ENCODE measurements around the gene GRM5.
"Not testable (repeated sequence)": the region's sequence is repeated elsewhere in the genome, so short reads cannot be mapped to it uniquely, and the experiment has no call there.

The GRM5 gene

DNA sequence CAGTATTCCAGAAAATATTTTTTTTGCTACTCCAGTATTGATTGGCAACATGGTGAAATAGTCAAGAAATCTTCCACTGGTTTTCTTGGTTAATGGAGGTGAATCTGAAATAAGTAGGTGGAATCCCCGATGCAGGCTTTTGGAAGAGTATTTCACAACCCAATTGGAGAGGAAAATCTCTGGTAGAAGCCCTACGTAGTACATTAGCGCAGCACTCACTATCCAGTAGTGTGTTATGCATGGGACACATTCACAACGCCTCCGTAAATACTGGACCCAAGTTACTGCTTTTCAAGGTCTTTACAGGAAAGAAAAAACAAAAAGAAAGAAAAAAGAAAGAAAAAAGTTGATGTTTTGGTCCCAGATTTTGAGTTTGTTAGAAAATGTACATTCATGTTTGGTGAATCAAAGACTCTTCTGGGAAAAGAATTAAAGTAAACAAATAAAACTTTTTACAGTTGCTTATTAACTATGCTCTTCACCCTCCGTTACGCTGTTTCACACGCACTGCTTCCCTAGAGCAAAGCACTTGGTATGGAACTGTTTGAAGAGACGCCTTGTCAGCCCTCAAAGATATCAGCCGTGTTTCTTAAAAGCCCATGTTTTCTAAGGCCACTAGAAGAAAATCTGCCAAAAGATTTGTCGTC, 557.9 kb downstream of the GRM5 start:
- no peak for DNase-seq (ENCODE audit: low read depth, low spot score)

GRCh38 chr11:88501541-88501940, 564.2 kb downstream of the GRM5 start:
- no peak for DNase-seq (ENCODE audit: low read depth, low spot score)

GRCh38 chr11:88495836-88496235, 569.9 kb downstream of the GRM5 start:
- DNase-seq (ENCODE audit: low read depth, low spot score) = no peak

DNA sequence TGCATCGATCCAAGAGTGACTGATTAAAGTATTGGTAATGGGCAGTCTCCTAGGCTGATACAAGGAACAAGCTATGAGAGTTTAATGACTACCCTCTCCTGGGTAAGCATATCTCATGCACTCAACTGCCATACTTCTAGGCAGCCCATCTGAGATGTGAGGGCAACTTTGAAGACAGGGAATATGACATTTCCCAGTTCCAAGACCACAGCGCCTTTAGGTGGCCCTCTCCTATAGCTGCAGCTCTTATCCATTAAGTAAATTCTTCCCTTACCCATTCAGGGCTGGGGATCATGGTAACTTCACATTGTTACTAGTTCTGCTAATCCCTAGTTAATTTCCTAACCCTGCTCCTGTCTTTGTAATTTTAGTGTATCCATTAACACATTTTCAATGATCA, 570.9 kb downstream of the GRM5 start:
- DNase-seq (ENCODE audit: low read depth, low spot score) = no peak

DNA sequence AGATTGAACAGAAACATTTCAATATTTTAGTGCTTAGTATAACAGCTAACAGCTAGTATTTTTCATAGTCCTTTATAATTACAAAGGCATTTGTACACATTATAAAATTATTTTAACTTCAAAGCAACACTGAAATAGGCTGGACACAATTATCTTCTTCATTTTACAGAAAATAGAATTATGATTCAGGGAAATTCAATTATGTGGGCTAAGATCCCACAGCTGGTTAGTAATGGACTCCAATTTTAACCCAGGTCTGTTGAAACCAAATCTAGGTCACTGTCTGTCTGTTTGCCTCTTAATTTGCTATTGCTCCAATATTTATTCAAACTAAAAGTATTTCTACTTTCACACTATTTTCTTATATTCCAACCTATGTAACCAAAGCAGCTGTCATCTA, 574.1 kb downstream of the GRM5 start:
- no peak for DNase-seq (ENCODE audit: low read depth, low spot score)

DNA sequence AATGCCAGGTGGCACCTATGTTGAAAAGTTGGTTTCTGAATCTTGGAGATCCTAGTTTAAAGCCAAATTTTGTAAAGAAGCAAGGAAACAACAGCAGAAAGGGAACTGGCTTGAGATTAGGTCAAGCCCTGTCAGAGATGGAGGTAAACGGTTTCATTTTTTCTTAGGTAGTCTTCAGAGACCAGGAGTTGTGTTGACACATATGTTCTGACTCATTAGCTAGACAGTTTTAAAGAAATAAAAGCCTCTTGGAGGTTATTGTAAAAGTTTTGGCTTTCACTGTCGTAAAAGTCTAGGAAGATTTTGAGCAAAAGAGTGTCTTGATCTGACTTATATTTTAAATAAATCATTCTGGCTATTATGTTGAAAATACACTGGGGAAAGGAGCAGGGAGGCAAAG, 576.8 kb downstream of the GRM5 start:
- DNase-seq (ENCODE audit: low read depth, low spot score) = no peak

- DNase-seq (ENCODE audit: low read depth, low spot score) = no peak
These were observed 578.1 kb downstream of the GRM5 start for GRCh38 chr11:88487646-88488045.

DNA sequence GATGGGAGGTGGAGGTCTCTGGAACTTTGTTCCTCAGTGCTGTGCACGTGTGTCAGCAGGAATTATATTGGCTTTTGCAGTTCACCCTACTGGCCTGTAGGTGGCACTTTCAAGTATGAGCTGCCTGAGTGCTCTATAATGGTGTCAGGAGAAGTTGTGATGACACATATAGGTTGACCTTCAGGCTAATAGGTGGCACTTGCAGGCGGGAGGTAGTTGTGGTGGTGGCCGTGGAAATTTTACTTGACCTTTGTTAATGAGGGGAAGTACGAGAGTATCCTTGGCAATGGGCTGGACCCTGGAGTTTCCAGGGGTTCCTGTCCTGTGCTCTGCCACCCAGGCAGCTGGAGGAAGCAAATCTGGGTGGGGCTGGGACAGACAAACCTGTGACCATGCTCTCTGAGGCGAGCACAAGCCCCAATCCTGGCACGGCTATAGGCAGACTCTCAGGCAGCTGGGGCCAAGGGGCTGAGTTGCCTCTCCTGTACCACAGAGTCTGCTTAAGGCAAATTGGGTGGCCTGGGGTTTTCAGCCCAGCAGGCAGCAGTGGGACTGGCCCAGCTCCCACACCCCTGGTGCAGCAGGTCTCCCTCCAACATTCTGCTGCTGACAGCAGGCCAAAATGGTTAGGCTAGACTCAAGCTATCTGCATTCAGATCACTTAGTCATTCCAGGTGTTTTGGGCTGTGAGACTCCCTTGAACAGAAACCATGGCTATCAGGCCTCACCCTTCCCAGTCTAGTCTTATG, 580.7 kb downstream of the GRM5 start:
- DNase-seq (ENCODE audit: low read depth, low spot score) = peak; percentile 62

DNA sequence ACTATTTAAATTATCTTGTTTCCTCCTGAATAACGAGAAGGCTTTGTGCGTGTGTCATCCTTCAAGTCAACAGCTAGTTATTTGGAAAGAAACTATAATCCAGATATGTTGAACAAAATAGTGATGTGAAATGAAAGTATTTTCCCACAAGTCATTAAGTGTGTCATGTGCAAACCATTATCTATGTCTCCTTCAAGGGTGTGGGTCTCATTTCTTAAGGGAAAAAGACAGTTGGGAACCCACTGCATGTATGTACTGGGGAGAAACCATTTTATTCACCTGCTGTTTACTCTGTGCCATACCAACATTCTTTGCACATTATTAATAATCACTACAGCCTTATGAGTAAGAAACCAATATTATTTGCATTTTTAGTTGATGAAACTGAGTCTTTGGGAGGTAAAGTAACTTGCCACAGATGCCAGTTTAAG, 582.9 kb downstream of the GRM5 start:
- DNase-seq (ENCODE audit: low read depth, low spot score) = no peak

DNA sequence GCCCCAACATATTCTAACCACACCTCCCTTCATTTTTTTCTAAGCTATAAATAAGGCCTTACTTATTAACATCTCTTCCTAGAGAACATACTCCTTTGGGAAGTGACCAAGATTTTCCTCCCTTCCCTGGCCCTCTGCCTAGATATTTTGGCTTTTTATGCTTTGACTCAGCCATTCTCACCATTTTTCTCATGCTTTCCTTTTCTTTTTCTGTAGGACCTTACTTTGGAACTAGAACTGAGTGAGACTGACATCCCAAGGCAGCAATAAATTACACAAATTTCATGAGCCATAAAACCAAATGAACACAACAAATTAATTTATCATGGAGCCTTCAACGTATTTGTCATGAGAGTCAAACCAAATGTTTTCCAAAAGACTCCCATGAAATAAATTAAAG, 585.6 kb downstream of the GRM5 start:
- no peak for DNase-seq (ENCODE audit: low read depth, low spot score)

GRCh38 chr11:88478136-88478815, 587.5 kb downstream of the GRM5 start:
- DNase-seq (ENCODE audit: low read depth, low spot score) = no peak

- no peak for DNase-seq (ENCODE audit: low read depth, low spot score)
These were observed 589.8 kb downstream of the GRM5 start for GRCh38 chr11:88475991-88476418.

- DNase-seq (ENCODE audit: low read depth, low spot score) = no peak
These were observed 591.1 kb downstream of the GRM5 start for GRCh38 chr11:88474655-88475054.

- DNase-seq (ENCODE audit: low read depth, low spot score) = no peak
These were observed 596.1 kb downstream of the GRM5 start for GRCh38 chr11:88469561-88470225.

DNA sequence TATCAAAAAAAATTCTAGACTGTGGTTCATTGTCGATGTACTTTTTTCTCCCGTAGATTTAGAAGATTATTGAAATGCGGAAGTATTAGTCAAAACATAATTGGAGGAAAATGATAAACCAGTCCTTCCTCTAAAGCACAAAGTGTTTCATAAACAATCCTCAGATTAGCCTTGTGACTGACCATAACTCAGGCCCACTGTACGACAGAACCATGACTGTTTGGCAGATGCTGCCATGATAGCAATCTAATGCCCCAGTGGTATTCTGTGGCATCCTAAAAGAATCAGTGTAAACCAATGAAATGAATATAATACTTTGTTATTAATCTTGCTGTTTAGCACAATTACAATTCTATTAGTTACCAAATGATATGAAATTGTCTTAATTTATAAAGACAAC, 601.3 kb downstream of the GRM5 start:
- DNase-seq (ENCODE audit: low read depth, low spot score) = no peak

DNA sequence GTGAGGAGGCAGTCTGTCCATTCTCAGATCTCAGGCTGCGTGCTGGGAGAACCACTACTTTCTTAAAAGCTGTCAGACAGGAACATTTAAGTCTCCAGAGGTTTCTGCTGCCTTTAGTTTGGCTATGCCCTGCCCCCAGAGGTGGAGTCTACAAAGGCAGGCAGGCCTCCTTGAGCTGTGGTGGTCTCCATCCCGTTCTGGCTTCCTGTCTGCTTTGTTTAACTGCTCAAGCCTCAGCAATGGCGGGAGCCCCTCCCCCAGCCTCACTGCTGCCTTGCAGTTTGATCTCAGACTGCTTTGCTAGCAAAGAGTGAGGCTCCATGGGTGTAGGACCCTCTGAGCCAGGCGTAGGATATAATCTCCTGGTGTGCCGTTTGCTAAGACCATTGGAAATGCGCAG, 602.5 kb downstream of the GRM5 start:
- not testable (repeated sequence) for DNase-seq (ENCODE audit: low read depth, low spot score)

GRCh38 chr11:88458047-88458446, 607.7 kb downstream of the GRM5 start:
- not testable (repeated sequence) for DNase-seq (ENCODE audit: low read depth, low spot score)

DNA sequence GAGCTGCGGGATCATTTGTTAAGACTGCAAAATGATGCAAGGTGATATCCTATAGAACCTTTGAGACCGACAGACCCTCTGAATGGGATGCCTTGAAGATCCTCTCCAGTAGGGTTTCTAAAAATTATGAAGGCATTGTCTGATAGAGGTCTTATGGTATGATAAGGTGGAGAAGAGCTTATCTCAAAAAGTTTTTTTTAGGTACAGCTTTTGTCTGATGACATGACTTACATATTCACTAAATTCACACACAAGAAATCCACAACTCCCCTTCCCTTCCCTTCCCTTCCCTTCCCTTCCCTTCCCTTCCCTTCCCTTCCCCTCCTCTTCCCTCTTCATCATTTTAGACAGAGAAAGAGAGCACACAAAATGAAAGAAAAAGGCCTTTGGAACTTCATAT, 609.8 kb downstream of the GRM5 start:
- DNase-seq (ENCODE audit: low read depth, low spot score) = no peak

GRCh38 chr11:88454881-88455280, 610.9 kb downstream of the GRM5 start:
- DNase-seq (ENCODE audit: low read depth, low spot score) = no peak
